TTC549 (cell line): ENCODE measurements around the gene ADGB.
"Not testable (repeated sequence)": the region's sequence is repeated elsewhere in the genome, so short reads cannot be mapped to it uniquely, and the experiment has no call there.

ENCODE experiments used
- FAIRE-seq: peaks from 2 replicates; lab custom pipeline; 2012; peaks lifted over from hg19 to GRCh38; lab: Jason Lieb, UNC

The ADGB gene

GRCh38 chr6:146768722-146769121, 169.9 kb downstream of the ADGB start:
- no peak for FAIRE-seq

DNA sequence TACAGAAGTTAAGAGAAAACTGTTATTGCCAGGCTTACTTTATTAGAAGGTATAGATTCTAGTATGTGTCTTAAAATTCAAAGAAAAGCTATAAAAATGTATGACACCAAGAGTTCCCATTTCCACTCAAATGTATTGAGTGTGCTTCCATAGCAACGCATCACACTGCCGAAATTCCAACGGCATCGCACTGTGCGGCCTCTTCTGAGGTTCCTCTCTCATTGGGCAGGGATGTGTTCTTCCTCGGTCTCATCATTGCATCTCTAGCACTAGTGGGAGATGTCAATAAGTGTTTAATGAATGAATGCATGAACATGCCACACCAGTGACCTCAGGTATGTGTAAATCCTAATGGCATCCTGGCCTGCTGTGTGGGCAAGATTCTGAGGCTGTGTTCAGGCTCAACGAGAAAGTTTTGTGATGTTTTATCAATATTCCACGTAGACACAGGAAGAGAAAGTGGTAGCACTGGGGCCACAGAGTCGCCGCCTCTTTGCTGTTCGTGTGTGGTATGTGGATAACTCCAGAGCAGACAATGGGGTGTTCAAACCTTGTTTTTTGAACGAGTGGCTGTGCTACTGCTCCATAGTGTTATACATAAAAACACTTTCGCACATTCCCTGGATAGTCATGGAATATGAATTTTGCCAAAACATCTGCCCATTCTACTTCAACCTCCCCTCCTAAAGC, 171.6 kb downstream of the ADGB start:
- FAIRE-seq, result no peak

- FAIRE-seq, result no peak
These were observed 172.4 kb downstream of the ADGB start for GRCh38 chr6:146770965-146771735.

DNA sequence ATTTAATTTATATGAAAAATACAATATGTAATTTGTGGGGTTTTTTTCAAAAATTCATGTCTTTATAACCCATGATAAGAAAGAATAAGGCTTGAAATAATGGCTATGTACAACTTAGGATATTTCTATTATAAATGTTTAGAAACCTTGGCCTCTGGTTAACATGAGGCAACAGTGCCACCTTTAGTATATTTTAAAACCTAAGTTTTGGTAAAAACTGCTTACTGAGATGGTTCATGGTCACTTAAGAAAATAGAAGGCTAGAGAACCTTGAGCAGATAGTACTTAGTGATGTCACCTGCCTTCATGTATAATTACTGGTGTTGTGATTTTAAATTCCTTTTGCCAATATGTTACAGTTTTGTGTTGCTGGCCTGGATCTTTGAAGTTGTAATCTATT, 176.4 kb downstream of the ADGB start:
- peak; percentile 75 for FAIRE-seq

DNA sequence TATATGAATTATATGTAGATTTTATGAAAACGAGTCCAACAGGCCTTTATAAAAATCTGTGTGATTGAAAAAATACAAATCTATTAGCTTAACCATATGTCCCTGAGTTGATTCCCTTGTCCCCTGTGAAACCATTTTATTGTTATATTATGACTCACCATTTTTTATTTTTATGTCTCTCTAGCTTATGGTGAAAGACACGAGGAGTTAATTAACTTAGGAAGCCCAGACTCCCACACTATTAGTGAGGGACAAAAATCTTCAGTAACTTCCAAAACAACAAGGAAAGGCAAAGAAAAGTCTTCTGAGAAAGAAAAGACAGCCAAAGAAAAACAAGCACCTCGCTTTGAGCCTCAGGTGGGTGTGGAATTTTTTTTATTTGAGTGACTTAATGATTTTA, 183.1 kb downstream of the ADGB start:
- no peak for FAIRE-seq

DNA sequence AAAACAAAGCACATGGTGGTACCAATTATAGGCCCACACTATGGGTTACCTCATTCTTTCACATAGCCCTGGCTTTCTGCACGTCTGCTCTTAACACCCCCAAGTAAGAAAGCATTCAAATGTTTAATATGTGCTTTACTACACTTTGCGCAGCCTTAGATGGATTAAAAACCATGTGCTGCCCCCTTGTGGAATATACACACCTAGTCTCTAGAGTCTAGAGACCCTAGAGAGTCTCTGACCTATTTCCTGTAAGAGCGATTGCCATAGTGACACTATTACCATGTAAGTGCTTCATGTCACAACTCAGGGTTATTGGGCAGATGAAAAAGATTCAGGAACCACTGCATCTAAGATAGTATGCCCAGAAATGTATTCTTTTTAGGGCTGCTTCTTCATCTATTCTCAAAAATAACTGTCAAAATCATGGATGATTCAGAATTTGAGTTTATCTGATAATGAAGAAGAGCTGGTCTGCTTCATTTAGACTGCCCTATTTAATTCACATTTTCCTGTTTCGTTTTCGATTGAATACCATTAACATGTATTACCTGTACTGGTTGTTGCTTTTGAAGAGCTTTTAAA, 186.3 kb downstream of the ADGB start:
- FAIRE-seq, result peak; percentile 33

DNA sequence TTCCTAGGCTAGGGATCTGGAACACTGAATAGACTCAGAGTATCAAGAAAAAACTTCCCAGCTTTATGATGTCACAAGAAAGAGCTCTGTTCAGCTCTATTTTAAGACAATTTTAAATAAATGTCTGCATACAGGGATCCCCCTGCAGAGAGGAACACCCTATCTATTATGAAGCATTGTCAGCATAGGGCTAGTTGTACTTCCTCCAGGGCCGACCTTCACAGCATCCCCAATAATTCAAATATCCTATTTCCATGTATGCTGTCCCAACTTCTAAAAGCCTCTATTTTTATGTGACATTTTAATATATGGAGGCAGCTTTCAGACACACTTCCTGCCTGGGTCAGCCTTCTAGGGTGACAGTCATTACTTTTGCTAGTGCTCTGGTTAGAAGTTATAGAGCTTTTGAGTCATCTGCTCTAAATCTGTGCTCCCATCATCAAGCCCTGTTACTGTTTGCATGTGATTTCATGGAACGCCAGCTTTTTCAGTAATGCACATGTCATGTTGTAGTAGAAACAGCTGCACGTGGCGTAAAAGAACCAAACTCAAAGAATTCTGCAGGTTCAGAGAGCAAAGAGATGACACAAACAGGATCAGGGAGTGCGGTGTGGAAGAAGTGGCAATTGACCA, 189.2 kb downstream of the ADGB start:
- no peak for FAIRE-seq

DNA sequence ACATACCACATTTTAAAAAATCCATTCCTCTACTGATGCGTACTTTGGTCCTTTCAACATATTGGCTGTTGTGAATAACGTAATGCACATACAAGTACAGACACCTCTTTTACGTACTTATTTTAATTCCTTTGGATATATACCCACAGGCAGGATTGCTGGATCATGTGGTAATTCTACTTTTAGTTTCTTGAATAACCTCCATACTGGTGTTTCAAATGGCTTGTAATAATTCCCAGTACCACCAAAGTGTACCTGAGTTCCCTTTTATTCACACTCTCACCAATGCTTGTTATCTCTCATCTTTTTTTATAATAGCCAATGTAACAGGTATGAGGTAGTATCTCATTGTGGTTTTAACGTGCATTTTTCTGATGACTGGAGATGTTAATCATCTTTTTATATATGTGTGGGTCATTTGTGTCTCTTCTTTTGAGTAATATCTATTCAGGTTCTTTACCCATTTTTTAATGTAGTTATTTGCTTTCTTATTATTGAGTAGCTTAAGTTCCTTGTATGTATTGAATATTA, 191.9 kb downstream of the ADGB start:
- FAIRE-seq, result no peak

DNA sequence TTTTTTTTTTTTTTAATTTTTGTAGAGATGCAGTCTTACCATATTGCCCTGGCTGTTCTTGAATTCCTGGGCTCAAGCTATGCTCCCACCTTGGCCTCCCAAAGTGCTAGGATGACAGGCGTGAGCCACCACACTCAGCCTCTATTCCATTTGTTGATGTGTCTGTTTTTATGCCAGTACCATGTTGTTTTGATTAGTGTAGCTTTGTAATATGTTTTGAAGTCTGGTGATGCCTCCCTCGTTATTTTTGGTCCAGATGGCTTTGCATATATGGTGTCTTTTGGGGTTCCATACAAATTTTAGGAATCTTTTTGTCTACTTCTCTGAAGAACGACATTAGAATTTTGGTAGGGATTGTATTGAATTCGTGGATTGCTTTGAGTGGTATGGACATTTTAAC, 193.2 kb downstream of the ADGB start:
- no peak for FAIRE-seq

DNA sequence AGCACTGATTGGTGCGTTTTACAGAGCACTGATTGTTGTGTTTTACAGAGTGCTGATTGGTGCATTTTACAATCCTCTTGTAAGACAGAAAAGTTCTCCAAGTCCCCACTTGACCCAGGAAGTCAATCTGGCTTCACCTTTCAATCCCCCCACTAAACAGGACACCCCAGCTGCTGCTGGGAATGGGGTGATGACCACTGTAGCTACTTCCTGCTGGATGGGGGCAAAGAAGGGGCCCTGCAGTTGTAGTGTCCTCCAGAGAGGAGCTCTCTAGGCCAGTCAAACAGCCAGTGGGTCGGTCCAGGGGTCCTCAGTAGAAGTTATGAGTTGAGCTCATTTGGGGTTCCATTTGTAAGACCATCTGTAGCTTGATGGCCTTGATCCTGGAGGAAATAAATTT, 194.4 kb downstream of the ADGB start:
- FAIRE-seq, result not testable (repeated sequence)

- no peak for FAIRE-seq
These were observed 196.8 kb downstream of the ADGB start for GRCh38 chr6:146795479-146796133.

GRCh38 chr6:146803167-146803566, 204.4 kb downstream of the ADGB start:
- FAIRE-seq, result not testable (repeated sequence)

DNA sequence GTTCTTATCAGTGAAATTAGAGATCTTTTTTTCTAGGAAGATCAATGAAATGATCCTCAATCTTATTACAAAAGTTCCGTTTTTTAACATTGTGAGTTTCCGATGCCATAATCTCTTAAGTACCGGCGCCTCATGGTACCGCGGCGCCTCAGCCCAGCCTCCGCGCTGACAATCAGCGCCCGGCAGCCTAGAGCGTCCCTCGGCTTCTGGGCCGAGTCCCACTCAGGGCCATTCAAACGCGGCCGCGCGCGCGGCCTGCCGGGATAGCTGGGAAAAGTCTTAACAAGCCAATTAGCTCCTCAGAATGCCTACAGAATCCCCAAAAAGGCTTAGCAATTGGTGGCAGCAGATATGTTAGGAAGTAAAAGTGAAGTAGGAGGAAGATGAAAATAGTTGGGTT, 204.8 kb downstream of the ADGB start:
- FAIRE-seq, result no peak

DNA sequence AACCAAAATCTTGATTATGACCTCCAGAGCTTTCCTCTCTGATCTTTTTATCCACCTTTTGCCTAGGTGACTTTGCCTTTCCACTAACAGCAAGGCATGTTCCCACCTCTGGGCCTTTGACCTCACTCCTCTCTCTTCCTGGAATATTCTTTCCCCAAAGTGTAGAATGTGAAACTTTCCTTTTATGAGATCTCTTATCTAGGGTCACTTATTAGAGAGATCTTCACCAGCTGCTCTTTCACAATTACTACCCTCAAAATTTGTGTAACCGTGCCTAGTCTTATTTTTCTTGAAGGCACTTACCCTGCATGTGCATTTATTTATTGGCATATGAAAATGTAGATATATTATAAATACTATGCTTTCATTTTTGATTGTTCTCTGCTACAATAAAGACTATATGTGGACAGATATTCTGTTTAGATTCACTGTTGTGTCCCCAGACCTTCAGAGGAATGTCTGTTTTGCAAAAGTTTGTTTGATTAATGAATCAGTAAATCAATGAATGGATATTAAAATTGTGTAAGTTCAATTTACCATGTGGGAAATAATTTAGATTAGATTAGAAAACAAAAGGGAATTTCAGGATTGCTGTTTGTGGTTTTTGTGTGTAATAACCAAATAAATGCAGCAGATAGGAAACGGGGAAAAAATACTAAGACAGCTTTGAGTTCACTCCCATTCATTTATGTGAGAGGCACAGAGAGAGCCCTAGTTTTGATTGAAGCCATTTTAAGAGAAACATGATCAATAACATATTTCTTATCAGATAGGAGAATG, 207.0 kb downstream of the ADGB start:
- no peak for FAIRE-seq

DNA sequence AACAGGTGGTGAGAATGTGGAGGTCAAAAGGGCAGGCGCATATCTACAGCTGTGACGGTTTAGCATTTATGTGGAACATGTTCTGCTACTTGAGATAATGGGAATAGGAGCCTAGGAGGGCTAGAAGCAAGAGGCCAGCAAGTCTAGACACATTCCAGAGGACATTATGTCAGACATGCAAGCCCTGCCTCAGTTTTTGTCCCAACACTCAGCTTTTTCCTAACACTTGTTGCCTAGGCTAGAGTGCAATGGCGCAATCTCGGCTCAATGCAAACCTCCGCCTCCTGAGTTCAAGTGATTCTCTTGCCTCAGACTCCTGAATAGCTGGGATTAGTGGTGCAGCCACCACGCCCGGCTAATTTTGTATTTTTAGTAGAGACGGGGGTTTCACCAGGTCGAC, 210.2 kb downstream of the ADGB start:
- not testable (repeated sequence) for FAIRE-seq

DNA sequence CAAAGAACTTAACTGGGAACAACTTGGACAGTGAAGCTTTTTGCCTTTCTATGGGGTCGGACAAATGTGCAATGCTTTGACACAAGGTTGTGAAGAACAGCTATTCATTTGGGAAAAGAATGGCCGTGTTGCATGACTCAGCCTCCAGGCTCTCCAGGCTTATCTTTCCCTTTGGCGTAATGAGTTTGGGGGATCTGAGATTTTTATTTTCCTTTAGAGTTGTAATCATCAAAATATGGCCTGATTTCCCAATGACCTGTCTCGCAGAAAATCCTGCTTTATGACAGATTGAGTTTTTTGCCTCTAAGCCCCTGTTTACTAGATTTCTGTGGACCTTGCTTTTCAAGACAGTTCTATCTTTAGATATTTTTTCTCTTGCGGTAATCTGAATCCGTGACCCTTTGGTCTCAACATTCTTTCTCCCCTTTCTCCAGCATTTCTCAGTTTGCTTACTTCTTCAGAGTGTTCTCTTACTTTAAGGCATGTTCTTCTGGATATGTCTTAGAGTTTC, 214.1 kb downstream of the ADGB start:
- not testable (repeated sequence) for FAIRE-seq

DNA sequence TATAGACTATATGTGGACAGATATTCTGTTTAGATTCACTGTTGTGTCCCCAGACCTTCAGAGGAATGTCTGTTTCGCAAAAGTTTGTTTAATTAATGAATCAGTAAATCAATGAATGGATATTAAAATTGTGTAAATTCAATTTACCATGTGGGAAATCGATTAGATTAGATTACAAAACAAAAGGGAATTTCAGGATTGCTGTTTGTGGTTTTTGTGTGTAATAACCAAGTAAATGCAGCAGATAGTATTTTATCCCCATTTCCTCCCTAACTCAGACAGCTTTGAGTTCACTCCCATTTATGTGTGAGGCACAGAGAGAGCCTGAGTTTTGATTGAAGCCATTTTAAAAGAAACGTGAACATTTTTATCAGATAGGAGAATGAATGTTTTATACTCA, 214.8 kb downstream of the ADGB start:
- FAIRE-seq, result no peak

DNA sequence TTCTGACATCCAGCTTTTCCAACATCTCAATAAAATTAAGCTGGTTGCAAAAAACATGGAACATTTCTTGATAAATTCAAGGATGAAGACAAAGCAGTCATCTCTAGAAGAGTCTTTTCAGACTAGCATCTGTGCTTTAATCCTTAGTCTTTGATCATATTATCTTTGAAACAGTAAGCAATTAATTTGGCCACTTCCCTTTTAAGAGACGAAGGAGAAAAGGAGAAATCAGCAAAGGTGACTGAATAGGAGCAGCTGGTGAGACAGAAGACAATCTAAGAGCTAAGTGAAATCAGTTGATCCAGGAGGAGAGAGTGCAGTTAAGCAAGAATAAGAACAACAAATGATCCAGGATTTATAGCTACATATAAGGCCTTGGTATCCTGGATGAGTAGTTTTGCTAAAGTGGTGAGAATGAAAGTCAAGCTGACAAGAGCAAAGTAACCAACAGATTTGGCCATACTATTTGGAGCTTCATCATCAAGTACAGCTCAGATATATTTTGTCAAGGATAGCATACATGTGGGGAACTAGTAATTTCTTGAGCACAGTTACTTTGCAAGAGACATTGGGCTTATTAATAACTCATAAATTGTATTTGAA, 215.5 kb downstream of the ADGB start:
- FAIRE-seq, result no peak

DNA sequence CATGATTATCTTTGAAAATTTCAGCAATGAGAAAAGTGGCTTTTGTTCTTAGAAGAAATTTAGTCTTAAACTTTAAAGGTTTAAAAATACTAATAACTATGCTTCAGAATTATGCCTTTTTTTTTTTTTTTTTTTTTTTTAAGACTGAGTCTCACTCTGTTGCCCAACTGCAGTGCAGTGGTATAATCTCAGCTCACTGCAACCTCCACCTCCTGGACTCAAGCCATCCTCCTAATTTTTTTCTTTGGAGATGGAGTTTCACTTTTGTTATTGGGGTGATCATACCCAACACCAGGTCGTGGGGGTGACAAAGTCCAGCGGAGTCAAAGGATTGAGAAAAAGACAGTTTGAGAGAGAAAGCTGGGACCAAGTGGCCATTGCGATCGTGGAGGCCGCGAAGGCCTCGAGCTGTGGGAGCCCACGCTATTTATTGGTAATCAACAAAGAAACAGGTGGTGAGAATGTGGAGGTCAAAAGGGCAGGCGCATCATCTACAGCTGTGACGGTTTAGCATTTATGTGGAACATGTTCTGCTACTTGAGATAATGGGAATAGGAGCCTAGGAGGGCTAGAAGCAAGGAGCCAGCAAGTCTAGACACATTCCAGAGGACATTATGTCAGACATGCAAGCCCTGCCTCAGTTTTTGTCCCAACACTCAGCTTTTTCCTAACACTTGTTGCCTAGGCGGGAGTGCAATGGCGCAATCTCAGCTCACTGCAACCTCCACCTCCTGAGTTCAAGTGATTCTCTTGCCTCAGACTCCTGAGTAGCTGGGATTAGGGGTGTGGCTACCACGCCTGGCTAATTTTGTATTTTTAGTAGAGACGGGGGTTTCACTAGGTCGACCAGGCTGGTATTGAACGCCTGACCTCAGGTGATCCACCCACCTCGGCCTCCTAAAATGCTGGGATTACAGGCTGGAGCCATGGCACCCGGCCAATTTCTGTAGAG, 217.0 kb downstream of the ADGB start:
- FAIRE-seq, result not testable (repeated sequence)
